SK-N-SH treated with all-trans-retinoic acid at 6 μM for 48 hours (cell line): ENCODE results near the gene TRIM25.

Experiments used
- ATAC-seq: fragments of 200-7000 bp; cut with Tn5 transposase; 3 replicates; pipeline ENCODE4 v1.9.1; 2020; ENCODE audit warnings: mild to moderate bottlenecking, moderate library complexity
- ARNTL ChIP-seq: fragments of 450-650 bp; formaldehyde crosslinking; IDR thresholded peaks from 2 replicates; pipeline ENCODE4 v1.5.0; 2020; ENCODE audit warnings: low read depth, mild to moderate bottlenecking, moderate library complexity, borderline replicate concordance
- BACH2 ChIP-seq: fragments of 250-450 bp; sonication (Bioruptor Pico); IDR thresholded peaks from 2 replicates; pipeline ENCODE4 v1.9.0; 2021; ENCODE audit warnings: mild to moderate bottlenecking, borderline replicate concordance
- CSDC2 ChIP-seq: fragments of 250-450 bp; sonication (Bioruptor Pico); IDR thresholded peaks from 2 replicates; pipeline ENCODE4 v1.5.0; 2020; ENCODE audit warnings: mild to moderate bottlenecking, moderate library complexity
- ESRRG ChIP-seq: fragments of 250-450 bp; sonication (Bioruptor Pico); IDR thresholded peaks from 2 replicates; pipeline ENCODE4 v1.6.1; 2021; ENCODE audit warnings: mild to moderate bottlenecking
- GLIS3 ChIP-seq: fragments of 250-450 bp; sonication (Bioruptor Pico); IDR thresholded peaks from 2 replicates; pipeline ENCODE4 v1.5.0; 2020; ENCODE audit warnings: mild to moderate bottlenecking, moderate library complexity
- ISL1 ChIP-seq: fragments of 250-450 bp; sonication (Bioruptor Pico); IDR thresholded peaks from 2 replicates; pipeline ENCODE4 v2.1.2; 2022; ENCODE audit warnings: mild to moderate bottlenecking, moderate library complexity
- OSR1 ChIP-seq: fragments of 250-450 bp; sonication (Bioruptor Pico); IDR thresholded peaks from 2 replicates; pipeline ENCODE4 v1.8.0; 2022; ENCODE audit warnings: moderate library complexity, mild to moderate bottlenecking, inconsistent platforms
- PPARA ChIP-seq: fragments of 250-450 bp; sonication (Bioruptor Pico); IDR thresholded peaks from 2 replicates; pipeline ENCODE4 v1.5.0; 2020; ENCODE audit warnings: mild to moderate bottlenecking, borderline replicate concordance
- SNAI2 ChIP-seq: fragments of 250-450 bp; sonication (Bioruptor Pico); IDR thresholded peaks from 2 replicates; pipeline ENCODE4 v1.5.0; 2020; ENCODE audit warnings: mild to moderate bottlenecking, moderate library complexity
- TCF4 ChIP-seq: fragments of 250-450 bp; sonication (Bioruptor Pico); IDR thresholded peaks from 2 replicates; pipeline ENCODE4 v1.8.0; 2021; ENCODE audit warnings: mild to moderate bottlenecking, moderate library complexity, borderline replicate concordance
- TOX ChIP-seq: fragments of 250-450 bp; sonication (Bioruptor Pico); IDR thresholded peaks from 2 replicates; pipeline ENCODE4 v1.8.0; 2021; ENCODE audit warnings: mild to moderate bottlenecking, moderate library complexity, borderline replicate concordance
- ZC3H10 ChIP-seq: fragments of 250-450 bp; sonication (Bioruptor Pico); IDR thresholded peaks from 2 replicates; pipeline ENCODE4 v1.5.1; 2021; ENCODE audit warnings: mild to moderate bottlenecking, moderate library complexity
- ZFP3 ChIP-seq: fragments of 250-450 bp; sonication (Bioruptor Pico); IDR thresholded peaks from 2 replicates; pipeline ENCODE4 v1.5.0; 2020; ENCODE audit warnings: mild to moderate bottlenecking, moderate library complexity
- ZFP30 ChIP-seq: fragments of 450-650 bp; formaldehyde crosslinking; IDR thresholded peaks from 2 replicates; pipeline ENCODE4 v1.5.0; 2022; ENCODE audit warnings: mild to moderate bottlenecking, moderate library complexity
- ZNF565 ChIP-seq: fragments of 450-650 bp; formaldehyde crosslinking; conservative IDR thresholded peaks from 2 replicates; pipeline ENCODE4 v1.5.0; 2020; ENCODE audit warnings: low read depth, mild to moderate bottlenecking, moderate library complexity
- ZNF70 ChIP-seq: fragments of 450-650 bp; formaldehyde crosslinking; IDR thresholded peaks from 2 replicates; pipeline ENCODE4 v1.5.0; 2020; ENCODE audit warnings: mild to moderate bottlenecking, moderate library complexity
- ZNF8 ChIP-seq: fragments of 450-650 bp; formaldehyde crosslinking; IDR thresholded peaks from 2 replicates; pipeline ENCODE4 v1.5.0; 2020; ENCODE audit warnings: mild to moderate bottlenecking, moderate library complexity
- TF ChIP-seq, protein P1 (sequence below): fragments of 250-450 bp; sonication (Bioruptor Pico); IDR thresholded peaks from 2 replicates; pipeline ENCODE4 v1.5.1; 2020; ENCODE audit warnings: low read depth, mild to moderate bottlenecking, moderate library complexity
- TF ChIP-seq, protein P2 (sequence below): fragments of 250-450 bp; sonication (Bioruptor Pico); IDR thresholded peaks from 2 replicates; pipeline ENCODE4 v1.8.0; 2021; ENCODE audit warnings: low read depth, mild to moderate bottlenecking, moderate library complexity, borderline replicate concordance
- TF ChIP-seq, protein P3 (sequence below): fragments of 250-450 bp; sonication (Bioruptor Pico); IDR thresholded peaks from 2 replicates; pipeline ENCODE4 v1.5.0; 2020; ENCODE audit warnings: mild to moderate bottlenecking, moderate library complexity
- TF ChIP-seq, protein P4 (sequence below): fragments of 250-450 bp; sonication (Bioruptor Pico); IDR thresholded peaks from 2 replicates; pipeline ENCODE4 v1.8.0; 2020; ENCODE audit warnings: mild to moderate bottlenecking, moderate library complexity, borderline replicate concordance
- TF ChIP-seq, protein P5 (sequence below): fragments of 250-450 bp; sonication (Bioruptor Pico); IDR thresholded peaks from 2 replicates; pipeline ENCODE4 v1.5.1; 2021; ENCODE audit warnings: mild to moderate bottlenecking, moderate library complexity

TRIM25 gene

DNA sequence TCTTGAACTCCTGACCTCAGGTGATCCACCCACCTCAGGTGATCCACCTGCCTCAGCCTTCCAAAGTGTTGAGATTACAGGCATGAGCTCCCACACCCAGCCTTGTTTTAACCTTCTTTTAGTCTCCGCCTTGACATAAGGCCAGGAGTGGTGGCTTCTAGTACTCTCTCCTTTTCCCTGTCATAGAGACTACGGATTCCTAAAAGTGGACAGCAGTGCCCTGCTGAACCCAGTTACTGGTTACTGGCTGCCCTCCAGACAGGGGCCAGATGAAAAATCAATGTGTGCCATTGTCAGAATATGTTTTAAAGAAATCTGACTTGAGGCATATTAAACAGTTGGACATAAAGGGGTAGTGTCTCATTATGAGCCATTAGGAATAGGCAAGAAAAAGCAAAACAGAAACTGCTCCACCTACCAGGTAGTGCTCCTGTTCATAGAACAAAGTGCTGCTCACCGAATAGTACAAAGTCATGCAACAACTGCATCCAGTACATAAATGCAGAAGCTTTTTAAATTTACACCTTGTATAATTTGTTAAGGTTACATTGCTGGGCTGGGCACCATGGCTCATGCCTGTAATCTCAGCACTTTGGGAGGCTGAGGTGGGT lies 32.1 kb downstream of the TRIM25 start:
- TF ChIP-seq ZFP3 (no peak), ZNF70 (no peak), ZFP30 (CRISPR knock-in tag) (no peak), GLIS3 (no peak)
- TF ChIP-seq, protein P1, sequence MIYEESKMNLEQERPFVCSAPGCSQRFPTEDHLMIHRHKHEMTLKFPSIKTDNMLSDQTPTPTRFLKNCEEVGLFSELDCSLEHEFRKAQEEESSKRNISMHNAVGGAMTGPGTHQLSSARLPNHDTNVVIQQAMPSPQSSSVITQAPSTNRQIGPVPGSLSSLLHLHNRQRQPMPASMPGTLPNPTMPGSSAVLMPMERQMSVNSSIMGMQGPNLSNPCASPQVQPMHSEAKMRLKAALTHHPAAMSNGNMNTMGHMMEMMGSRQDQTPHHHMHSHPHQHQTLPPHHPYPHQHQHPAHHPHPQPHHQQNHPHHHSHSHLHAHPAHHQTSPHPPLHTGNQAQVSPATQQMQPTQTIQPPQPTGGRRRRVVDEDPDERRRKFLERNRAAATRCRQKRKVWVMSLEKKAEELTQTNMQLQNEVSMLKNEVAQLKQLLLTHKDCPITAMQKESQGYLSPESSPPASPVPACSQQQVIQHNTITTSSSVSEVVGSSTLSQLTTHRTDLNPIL (CRISPR knock-in tag), result no peak
- no peak for ATAC-seq

DNA sequence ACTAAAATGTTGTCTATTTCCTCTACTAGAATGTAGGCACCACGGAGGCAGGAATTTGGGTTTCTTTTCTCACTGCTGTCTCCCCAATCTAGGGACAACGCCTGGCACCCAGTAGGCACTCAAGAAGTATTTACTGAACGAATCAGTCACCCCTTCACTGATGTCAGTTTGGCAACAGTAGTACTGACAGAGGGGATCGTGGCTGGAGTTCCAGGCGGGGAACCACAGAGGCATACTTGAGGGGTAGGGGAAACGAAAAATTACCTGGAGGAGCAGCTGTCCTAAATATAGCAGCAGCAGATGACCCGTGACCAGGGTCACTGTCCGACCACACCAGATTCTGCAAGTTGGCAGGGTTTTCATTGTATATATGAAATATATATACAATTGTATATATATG lies 33.3 kb downstream of the TRIM25 start:
- TF ChIP-seq PPARA (CRISPR knock-in tag) (no peak), ZC3H10 (CRISPR knock-in tag) (no peak), TOX (no peak), ZNF8 (no peak), BACH2 (CRISPR knock-in tag) (no peak), ESRRG (no peak), SNAI2 (CRISPR knock-in tag) (no peak), GLIS3 (no peak), TCF4 (no peak), OSR1 (CRISPR knock-in tag) (no peak), ZNF70 (no peak), ZFP30 (CRISPR knock-in tag) (no peak), CSDC2 (no peak)
- TF ChIP-seq, protein P2, sequence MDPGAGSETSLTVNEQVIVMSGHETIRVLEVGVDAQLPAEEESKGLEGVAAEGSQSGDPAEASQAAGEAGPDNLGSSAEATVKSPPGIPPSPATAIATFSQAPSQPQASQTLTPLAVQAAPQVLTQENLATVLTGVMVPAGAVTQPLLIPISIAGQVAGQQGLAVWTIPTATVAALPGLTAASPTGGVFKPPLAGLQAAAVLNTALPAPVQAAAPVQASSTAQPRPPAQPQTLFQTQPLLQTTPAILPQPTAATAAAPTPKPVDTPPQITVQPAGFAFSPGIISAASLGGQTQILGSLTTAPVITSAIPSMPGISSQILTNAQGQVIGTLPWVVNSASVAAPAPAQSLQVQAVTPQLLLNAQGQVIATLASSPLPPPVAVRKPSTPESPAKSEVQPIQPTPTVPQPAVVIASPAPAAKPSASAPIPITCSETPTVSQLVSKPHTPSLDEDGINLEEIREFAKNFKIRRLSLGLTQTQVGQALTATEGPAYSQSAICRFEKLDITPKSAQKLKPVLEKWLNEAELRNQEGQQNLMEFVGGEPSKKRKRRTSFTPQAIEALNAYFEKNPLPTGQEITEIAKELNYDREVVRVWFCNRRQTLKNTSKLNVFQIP, result no peak
- TF ChIP-seq, protein P3, sequence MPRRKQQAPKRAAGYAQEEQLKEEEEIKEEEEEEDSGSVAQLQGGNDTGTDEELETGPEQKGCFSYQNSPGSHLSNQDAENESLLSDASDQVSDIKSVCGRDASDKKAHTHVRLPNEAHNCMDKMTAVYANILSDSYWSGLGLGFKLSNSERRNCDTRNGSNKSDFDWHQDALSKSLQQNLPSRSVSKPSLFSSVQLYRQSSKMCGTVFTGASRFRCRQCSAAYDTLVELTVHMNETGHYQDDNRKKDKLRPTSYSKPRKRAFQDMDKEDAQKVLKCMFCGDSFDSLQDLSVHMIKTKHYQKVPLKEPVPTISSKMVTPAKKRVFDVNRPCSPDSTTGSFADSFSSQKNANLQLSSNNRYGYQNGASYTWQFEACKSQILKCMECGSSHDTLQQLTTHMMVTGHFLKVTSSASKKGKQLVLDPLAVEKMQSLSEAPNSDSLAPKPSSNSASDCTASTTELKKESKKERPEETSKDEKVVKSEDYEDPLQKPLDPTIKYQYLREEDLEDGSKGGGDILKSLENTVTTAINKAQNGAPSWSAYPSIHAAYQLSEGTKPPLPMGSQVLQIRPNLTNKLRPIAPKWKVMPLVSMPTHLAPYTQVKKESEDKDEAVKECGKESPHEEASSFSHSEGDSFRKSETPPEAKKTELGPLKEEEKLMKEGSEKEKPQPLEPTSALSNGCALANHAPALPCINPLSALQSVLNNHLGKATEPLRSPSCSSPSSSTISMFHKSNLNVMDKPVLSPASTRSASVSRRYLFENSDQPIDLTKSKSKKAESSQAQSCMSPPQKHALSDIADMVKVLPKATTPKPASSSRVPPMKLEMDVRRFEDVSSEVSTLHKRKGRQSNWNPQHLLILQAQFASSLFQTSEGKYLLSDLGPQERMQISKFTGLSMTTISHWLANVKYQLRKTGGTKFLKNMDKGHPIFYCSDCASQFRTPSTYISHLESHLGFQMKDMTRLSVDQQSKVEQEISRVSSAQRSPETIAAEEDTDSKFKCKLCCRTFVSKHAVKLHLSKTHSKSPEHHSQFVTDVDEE (CRISPR knock-in tag), result no peak
- TF ChIP-seq, protein P4, sequence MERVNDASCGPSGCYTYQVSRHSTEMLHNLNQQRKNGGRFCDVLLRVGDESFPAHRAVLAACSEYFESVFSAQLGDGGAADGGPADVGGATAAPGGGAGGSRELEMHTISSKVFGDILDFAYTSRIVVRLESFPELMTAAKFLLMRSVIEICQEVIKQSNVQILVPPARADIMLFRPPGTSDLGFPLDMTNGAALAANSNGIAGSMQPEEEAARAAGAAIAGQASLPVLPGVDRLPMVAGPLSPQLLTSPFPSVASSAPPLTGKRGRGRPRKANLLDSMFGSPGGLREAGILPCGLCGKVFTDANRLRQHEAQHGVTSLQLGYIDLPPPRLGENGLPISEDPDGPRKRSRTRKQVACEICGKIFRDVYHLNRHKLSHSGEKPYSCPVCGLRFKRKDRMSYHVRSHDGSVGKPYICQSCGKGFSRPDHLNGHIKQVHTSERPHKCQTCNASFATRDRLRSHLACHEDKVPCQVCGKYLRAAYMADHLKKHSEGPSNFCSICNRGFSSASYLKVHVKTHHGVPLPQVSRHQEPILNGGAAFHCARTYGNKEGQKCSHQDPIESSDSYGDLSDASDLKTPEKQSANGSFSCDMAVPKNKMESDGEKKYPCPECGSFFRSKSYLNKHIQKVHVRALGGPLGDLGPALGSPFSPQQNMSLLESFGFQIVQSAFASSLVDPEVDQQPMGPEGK, result no peak
- ATAC-seq, result no peak

DNA sequence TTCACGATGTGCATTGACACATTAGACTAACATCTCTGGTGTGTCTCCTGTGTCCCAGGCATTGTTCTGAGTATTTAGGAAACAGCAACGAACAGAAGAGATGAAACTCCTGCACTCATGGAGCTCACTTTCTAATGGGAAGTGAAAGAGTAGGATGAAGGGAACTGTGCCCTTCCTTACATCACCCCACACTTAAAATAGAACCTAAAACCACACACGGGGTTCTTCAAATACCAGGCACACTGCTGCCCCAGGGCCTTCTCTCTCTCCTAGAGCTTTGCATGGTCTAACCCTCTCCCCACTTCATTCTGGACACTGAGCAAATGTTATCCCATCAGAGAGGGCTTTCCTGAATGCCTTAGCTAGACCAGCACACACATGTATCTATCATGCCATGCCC lies 33.7 kb downstream of the TRIM25 start:
- no peak for ATAC-seq
- TF ChIP-seq ARNTL (CRISPR knock-in tag) (no peak), SNAI2 (CRISPR knock-in tag) (no peak), ZNF565 (CRISPR knock-in tag) (no peak), BACH2 (CRISPR knock-in tag) (no peak), ZNF8 (no peak), PPARA (CRISPR knock-in tag) (no peak), ESRRG (no peak), ZFP3 (no peak), CSDC2 (no peak), ISL1 (CRISPR knock-in tag) (no peak), GLIS3 (no peak), OSR1 (CRISPR knock-in tag) (no peak), ZNF70 (no peak)
- TF ChIP-seq, protein P2, result no peak
- TF ChIP-seq, protein P5, sequence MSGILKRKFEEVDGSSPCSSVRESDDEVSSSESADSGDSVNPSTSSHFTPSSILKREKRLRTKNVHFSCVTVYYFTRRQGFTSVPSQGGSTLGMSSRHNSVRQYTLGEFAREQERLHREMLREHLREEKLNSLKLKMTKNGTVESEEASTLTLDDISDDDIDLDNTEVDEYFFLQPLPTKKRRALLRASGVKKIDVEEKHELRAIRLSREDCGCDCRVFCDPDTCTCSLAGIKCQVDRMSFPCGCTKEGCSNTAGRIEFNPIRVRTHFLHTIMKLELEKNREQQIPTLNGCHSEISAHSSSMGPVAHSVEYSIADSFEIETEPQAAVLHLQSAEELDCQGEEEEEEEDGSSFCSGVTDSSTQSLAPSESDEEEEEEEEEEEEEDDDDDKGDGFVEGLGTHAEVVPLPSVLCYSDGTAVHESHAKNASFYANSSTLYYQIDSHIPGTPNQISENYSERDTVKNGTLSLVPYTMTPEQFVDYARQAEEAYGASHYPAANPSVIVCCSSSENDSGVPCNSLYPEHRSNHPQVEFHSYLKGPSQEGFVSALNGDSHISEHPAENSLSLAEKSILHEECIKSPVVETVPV (CRISPR knock-in tag), result no peak
- TF ChIP-seq, all 23 proteins: peak for 0
